CD4-positive, alpha-beta T cell (primary cell): Measurements from ENCODE around the gene NFU1. TPM values are rescaled to one million over a fixed set of nuclear protein-coding genes. Genes with fewer than 3 reads are reported as not detected.

ENCODE experiments used
- ATAC-seq: fragments of 200-7000 bp; cut with Tn5 transposase; one replicate; pipeline ENCODE4 v1.10.0; 2022; ENCODE audit warnings: mild to moderate bottlenecking; ENCODE audit not compliant: poor library complexity
- CTCF ChIA-PET: fragments of 350-600 bp; sonication (Branson Sonifier 250); formaldehyde crosslinking; loops from one replicate; lab custom pipeline; 2021; ENCODE audit warnings: antibody characterized with exemption, inconsistent platforms; lab: Charles Lee
- POLR2A ChIA-PET: fragments of 350-600 bp; sonication (Branson Sonifier 250); formaldehyde crosslinking; loops from one replicate; lab custom pipeline; 2021; ENCODE audit warnings: antibody characterized with exemption, inconsistent platforms; lab: Charles Lee
- DNase-seq, 14 experiments: peaks; one replicate each; pipeline ENCODE4 v3.0.0-alpha.2; 2013 to 2020; ENCODE audit warnings: mixed read lengths in 2 of 14
- H3K27ac ChIP-seq, 2 donors: one replicate each; pipeline versions ENCODE4 v1.5.1 to v1.7.0; 2013; ENCODE audit warnings: low read length in 2 of 2, low read depth in 1 of 2, mild to moderate bottlenecking in 1 of 2
- H3K27me3 ChIP-seq, 2 experiments: 1 replicate in 1 of 2; 2 replicates in 1 of 2; pipeline versions ENCODE4 v1.6.1 to v1.7.0; 2013; ENCODE audit warnings: low read length in 2 of 2, control low read depth in 1 of 2, mild to moderate bottlenecking in 1 of 2, moderate library complexity in 1 of 2; ENCODE audit not compliant: insufficient read depth in 2 of 2, control insufficient read depth in 1 of 2
- H3K36me3 ChIP-seq: one replicate; pipeline ENCODE4 v1.6.1; 2013; ENCODE audit warnings: low read length, control low read depth; ENCODE audit not compliant: insufficient read depth
- H3K4me1 ChIP-seq: one replicate; pipeline ENCODE4 v1.6.1; 2013; ENCODE audit warnings: low read length, control low read depth; ENCODE audit not compliant: insufficient read depth
- H3K4me3 ChIP-seq: one replicate; pipeline ENCODE4 v1.5.1; 2013; ENCODE audit warnings: mild to moderate bottlenecking, low read length, moderate library complexity
- H3K9me3 ChIP-seq, 2 experiments: 1 replicate in 1 of 2; 2 replicates in 1 of 2; pipeline versions ENCODE4 v1.6.1 to v1.7.0; 2013; ENCODE audit warnings: low read length in 2 of 2, mild to moderate bottlenecking in 2 of 2, control low read depth in 1 of 2, moderate library complexity in 1 of 2; ENCODE audit not compliant: control insufficient read depth in 1 of 2, insufficient read depth in 1 of 2
- H3K27ac Mint-ChIP-seq: one replicate; pipeline ENCODE4 v1.8.0; 2020; ENCODE audit warnings: mixed read lengths
- H3K27me3 Mint-ChIP-seq: one replicate; pipeline ENCODE4 v1.8.0; 2021; ENCODE audit warnings: mixed read lengths
- H3K36me3 Mint-ChIP-seq: one replicate; pipeline ENCODE4 v1.8.0; 2021; ENCODE audit warnings: low read depth, mixed read lengths
- H3K4me1 Mint-ChIP-seq: one replicate; pipeline ENCODE4 v1.8.0; 2021; ENCODE audit warnings: low read depth, mixed read lengths
- H3K4me3 Mint-ChIP-seq: one replicate; pipeline ENCODE4 v1.8.0; 2020; ENCODE audit warnings: mild to moderate bottlenecking, mixed read lengths
- H3K9me3 Mint-ChIP-seq: one replicate; pipeline ENCODE4 v1.8.0; 2020; ENCODE audit warnings: mixed read lengths
- CTCF ChIP-seq: fragments of 200-600 bp; IDR thresholded peaks from one replicate; pipeline ENCODE4 v1.8.0; 2022; ENCODE audit warnings: antibody characterized with exemption, mild to moderate bottlenecking
- intact Hi-C, 2 experiments: fragments of 100-400 bp; cut with DNase I in 1 of 2; cut with micrococcal nuclease in 1 of 2; formaldehyde crosslinking; loops; one replicate each; pipeline versions ENCODE4 v1.15.1 to v1.9.0; 2023 to 2025; cut with DNase I, micrococcal nuclease
- total RNA-seq, 174 experiments: library from RNA in 2 of 174; stranded (reverse) in 2 of 174; gene quantifications; one replicate each; pipeline ENCODE4 v1.2.3 and lab custom pipeline; 2021 to 2026

Gene NFU1
- total RNA-seq, 2 experiments from 2014 or later = 18.5 to 22.2 TPM

DNA sequence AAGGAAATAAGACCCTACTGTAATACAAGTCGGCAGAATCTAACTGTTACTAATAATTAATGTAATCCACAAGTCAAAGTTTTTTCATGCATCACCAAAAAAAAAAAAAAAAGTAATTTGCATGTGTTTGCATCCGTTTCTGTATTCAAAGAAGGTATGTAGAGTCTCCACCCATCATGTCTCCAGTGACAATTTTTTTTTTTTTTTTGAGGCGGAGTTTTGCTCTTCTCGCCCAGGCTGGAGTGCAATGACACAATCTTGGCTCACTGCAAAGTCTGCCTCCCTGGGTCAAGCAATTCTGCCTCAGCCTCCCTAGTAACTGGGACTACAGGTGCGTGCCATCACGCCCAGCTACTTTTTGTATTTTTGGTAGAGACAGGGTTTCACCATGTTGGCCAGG, 24.2 kb upstream of the NFU1 start:
- Mint-ChIP-seq H3K4me3 (no peak overlapping the region), H3K36me3 (peaks cover 65% of the 10 kb centered on the region), H3K9me3 (no peaks in the 10 kb centered on the region), H3K27ac (peak overlapping the region; percentile 46), H3K4me1 (peaks cover 29% of the 10 kb centered on the region), H3K27me3 (no peaks in the 10 kb centered on the region)
- DNase-seq (no peak), ATAC-seq (no peak)
- H3K27ac ChIP-seq = no peak overlapping the region
- ChIA-PET CTCF (no interaction called here), POLR2A (no interaction called here)
- H3K27me3 ChIP-seq = no peaks in the 10 kb centered on the region
- H3K4me3 ChIP-seq = no peak overlapping the region
- no peak for TF ChIP-seq CTCF
- intact Hi-C loops = no loop called here
- H3K4me1 ChIP-seq = no peaks in the 10 kb centered on the region
- peaks cover 27% of the 10 kb centered on the region for H3K36me3 ChIP-seq
- no peaks in the 10 kb centered on the region for H3K9me3 ChIP-seq

- ATAC-seq (no peak), DNase-seq (no peak)
- Mint-ChIP-seq H3K36me3 (peaks cover 50% of the 10 kb centered on the region), H3K27me3 (no peaks in the 10 kb centered on the region), H3K4me3 (no peak overlapping the region), H3K27ac (peak overlapping the region; percentile 46), H3K9me3 (no peaks in the 10 kb centered on the region), H3K4me1 (peaks cover 36% of the 10 kb centered on the region)
- CTCF ChIA-PET = interaction anchor here (1.1 kb wide), 1 partner anchor 18 kb away, joined by 3 read pairs; no protein-coding TSS in a partner anchor
- peaks cover 14% of the 10 kb centered on the region for H3K36me3 ChIP-seq
- no peaks in the 10 kb centered on the region for H3K4me1 ChIP-seq
- no peaks in the 10 kb centered on the region for H3K27me3 ChIP-seq
- H3K27ac ChIP-seq = no peak overlapping the region
- H3K9me3 ChIP-seq = no peaks in the 10 kb centered on the region
- intact Hi-C loops = no loop called here
- POLR2A ChIA-PET = interaction anchor here (2.4 kb wide), 1 partner anchor 23 kb away, joined by 11 read pairs; the partner anchor contains the start of gene NFU1
- no peak for TF ChIP-seq CTCF
- H3K4me3 ChIP-seq = no peak overlapping the region
These were observed 22.7 kb upstream of the NFU1 start for GRCh38 chr2:69459936-69460335.

DNA sequence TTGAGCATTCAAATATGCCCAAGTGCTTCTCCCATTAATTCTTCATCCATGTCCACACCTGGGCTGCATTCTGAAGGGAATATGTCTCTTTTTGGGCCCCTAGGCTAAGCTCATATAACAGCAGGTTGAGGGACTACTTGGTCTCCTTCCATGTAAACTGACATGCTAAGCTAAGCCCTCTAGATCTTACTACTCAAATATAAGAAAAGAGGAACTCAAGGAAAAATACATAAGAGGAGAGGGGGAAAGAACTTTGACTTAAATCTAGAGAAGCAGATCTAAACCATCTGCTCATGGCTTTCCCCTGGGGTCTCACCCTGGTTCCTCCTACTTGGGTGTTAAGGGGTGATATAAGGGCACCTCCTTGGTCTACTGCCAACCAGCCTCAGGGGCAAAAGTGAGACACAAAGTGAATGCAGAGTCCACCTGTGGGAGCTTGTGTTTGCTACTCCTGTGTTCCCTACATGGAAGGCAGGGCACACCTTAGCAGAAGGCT, 19.8 kb upstream of the NFU1 start:
- CTCF ChIA-PET = no interaction called here
- Histone ChIP-seq H3K4me1 (no peaks in the 10 kb centered on the region), H3K4me3 (no peak overlapping the region), H3K27ac (no peak overlapping the region), H3K9me3 (no peaks in the 10 kb centered on the region), H3K36me3 (peaks cover 4% of the 10 kb centered on the region), H3K27me3 (no peaks in the 10 kb centered on the region)
- Mint-ChIP-seq H3K9me3 (no peaks in the 10 kb centered on the region), H3K4me1 (peaks cover 44% of the 10 kb centered on the region), H3K27ac (peak overlapping the region; percentile 48), H3K36me3 (peaks cover 28% of the 10 kb centered on the region), H3K4me3 (no peak overlapping the region), H3K27me3 (no peaks in the 10 kb centered on the region)
- intact Hi-C loops = no loop called here
- ATAC-seq (no peak), DNase-seq (no peak)
- no peak for TF ChIP-seq CTCF
- POLR2A ChIA-PET = interaction anchor here (0.9 to 1.6 kb wide), 2 partner anchors 17 to 19 kb away, joined by 4 to 5 read pairs; partner anchors contain the start of gene NFU1
